K562 (cell line): ENCODE results near the gene ZNF672. TPM values are rescaled to one million over a fixed set of nuclear protein-coding genes. Genes with fewer than 3 reads are reported as not detected.
A peak's percentile ranks its signal among the peaks of the same experiment; 100 is the strongest.

Source experiments
- ATAC-seq: fragments of 200-7000 bp; cut with Tn5 transposase; 3 replicates; pipeline ENCODE4 v1.9.1; 2020; ENCODE audit warnings: moderate library complexity
- BruUV-seq: library from RNA; stranded (reverse); fragments of 400-500 nt; replicated peaks from 2 replicates; lab custom pipeline; 2021; lab: Mats Ljungman, UMichigan
- CTCF ChIA-PET: fragments of 300-600 bp; formaldehyde crosslinking; extraction: SDS; loops from one replicate; lab custom pipeline; 2021; ENCODE audit warnings: low intra/inter-chr PET ratio; lab: Yijun Ruan, JAX
- POLR2A ChIA-PET: fragments of 300-600, 350-650 bp; sonication (Branson Sonifier 250); formaldehyde crosslinking; extraction: SDS; loops from one replicate; lab custom pipeline; 2021; ENCODE audit warnings: antibody characterized with exemption, inconsistent platforms; lab: Yijun Ruan, JAX
- DNase-seq, 4 experiments: peaks; one replicate each; pipeline versions ENCODE4 v3.0.0 to v3.0.0-alpha.2; 2011 to 2018; ENCODE audit warnings: low spot score in 3 of 4, mixed read lengths in 3 of 4; ENCODE audit errors: extremely low read depth in 1 of 4
- FAIRE-seq: peaks from 2 replicates; lab custom pipeline; 2011; peaks lifted over from hg19 to GRCh38; lab: Jason Lieb, UNC
- H2AFZ ChIP-seq: 2 replicates; pipeline ENCODE4 v1.6.0; 2011; ENCODE audit warnings: low read depth, low read length, control low read depth, inconsistent platforms
- H3K27ac ChIP-seq: fragments of 200-600 bp; 3 replicates; pipeline ENCODE4 v1.8.0; 2011; ENCODE audit warnings: low read depth, mild to moderate bottlenecking, control low read depth, inconsistent platforms, low read length, moderate library complexity, mixed read lengths; ENCODE audit errors: extremely low read depth
- H3K27me3 ChIP-seq, 2 experiments: fragments of 300-600 bp in 1 of 2; 2 replicates in 1 of 2; 3 replicates in 1 of 2; pipeline versions ENCODE4 v1.6.0 to v1.8.0; 2011; ENCODE audit warnings: inconsistent platforms in 2 of 2, low read length in 2 of 2, mild to moderate bottlenecking in 1 of 2, mixed read lengths in 1 of 2, moderate library complexity in 1 of 2; ENCODE audit not compliant: control insufficient read depth in 2 of 2, insufficient read depth in 2 of 2
- H3K36me3 ChIP-seq: fragments of 300-600 bp; 3 replicates; pipeline ENCODE4 v1.8.0; 2011; ENCODE audit warnings: mild to moderate bottlenecking, low read length, inconsistent platforms; ENCODE audit not compliant: control insufficient read depth, insufficient read depth
- H3K4me1 ChIP-seq, 2 experiments: fragments of 200-600 bp in 1 of 2; replicated peaks in 1 of 2; 2 replicates in 1 of 2; 3 replicates in 1 of 2; pipeline versions ENCODE4 v1.5.1 to v1.8.0; 2011; ENCODE audit warnings: inconsistent platforms in 2 of 2, low read length in 2 of 2, mild to moderate bottlenecking in 1 of 2, mixed read lengths in 1 of 2, moderate library complexity in 1 of 2; ENCODE audit not compliant: control insufficient read depth in 2 of 2, insufficient read depth in 2 of 2
- H3K4me2 ChIP-seq: 2 replicates; pipeline ENCODE4 v1.6.1; 2011; ENCODE audit warnings: low read length, control low read depth, inconsistent platforms, mixed read lengths; ENCODE audit not compliant: insufficient read depth
- H3K4me3 ChIP-seq: fragments of 200-600 bp; sonication (generic), shearing (Covaris generic); 2 replicates; pipeline ENCODE4 v1.5.1; 2016; ENCODE audit warnings: control low read depth, inconsistent platforms
- H3K79me2 ChIP-seq: fragments of 200-600 bp; 3 replicates; pipeline ENCODE4 v1.8.0; 2011; ENCODE audit warnings: low read length, inconsistent platforms; ENCODE audit not compliant: control insufficient read depth, insufficient read depth
- H3K9ac ChIP-seq, 2 experiments: 2 replicates each; pipeline versions ENCODE4 v1.6.0 to v1.6.1; 2011; ENCODE audit warnings: low read depth in 2 of 2, low read length in 2 of 2, control low read depth in 1 of 2, inconsistent platforms in 1 of 2, mild to moderate bottlenecking in 1 of 2, mixed read lengths in 1 of 2; ENCODE audit not compliant: insufficient read depth in 1 of 2
- H3K9me1 ChIP-seq: one replicate; pipeline ENCODE4 v1.6.0; 2011; ENCODE audit warnings: inconsistent platforms, mild to moderate bottlenecking, low read length, moderate library complexity; ENCODE audit not compliant: control insufficient read depth, insufficient read depth
- H3K9me3 ChIP-seq: replicated peaks from 2 replicates; pipeline ENCODE4 v1.5.1; 2011; ENCODE audit warnings: low read depth, low read length, inconsistent platforms; ENCODE audit not compliant: control insufficient read depth, insufficient read depth
- H4K20me1 ChIP-seq: replicated peaks from 2 replicates; pipeline ENCODE4 v1.6.1; 2011; ENCODE audit warnings: low read length, inconsistent platforms, mixed read lengths; ENCODE audit not compliant: control insufficient read depth, insufficient read depth
- ARID3A ChIP-seq: IDR thresholded peaks from 2 replicates; pipeline ENCODE4 v1.6.1; 2012; ENCODE audit warnings: low read depth, low read length, improper control_type of control experiment, borderline replicate concordance
- CTBP1 ChIP-seq: fragments of 450-650 bp; IDR thresholded peaks from 2 replicates; pipeline ENCODE4 v1.6.1; 2016; ENCODE audit warnings: borderline replicate concordance
- FOXK1 ChIP-seq: sonication (generic); formaldehyde crosslinking; IDR thresholded peaks from 2 replicates; pipeline ENCODE4 v1.8.0; 2022; ENCODE audit warnings: missing genetic modification reagents, mild to moderate bottlenecking, borderline replicate concordance
- KAT7 ChIP-seq: sonication (generic); formaldehyde crosslinking; IDR thresholded peaks from 2 replicates; pipeline ENCODE4 v1.8.0; 2022; ENCODE audit warnings: missing genetic modification reagents, mild to moderate bottlenecking, borderline replicate concordance
- MYBL2 ChIP-seq, 2 experiments: fragments of 450-650 bp in 1 of 2; sonication (generic) in 1 of 2; formaldehyde crosslinking in 1 of 2; IDR thresholded peaks; 2 replicates each; pipeline versions ENCODE4 v1.6.1 to v1.8.1; 2017 to 2022; ENCODE audit warnings: borderline replicate concordance in 1 of 2, inconsistent platforms in 1 of 2, low read depth in 1 of 2, mild to moderate bottlenecking in 1 of 2, missing genetic modification reagents in 1 of 2, moderate library complexity in 1 of 2
- MYNN ChIP-seq, 2 experiments: sonication (generic); formaldehyde crosslinking in 1 of 2; IDR thresholded peaks; 2 replicates each; pipeline versions ENCODE4 v1.5.0 to v1.6.1; 2016 to 2020; ENCODE audit warnings: antibody characterized with exemption in 1 of 2, missing genetic modification reagents in 1 of 2
- NEUROD1 ChIP-seq: fragments of 150-350 bp; IDR thresholded peaks from 2 replicates; pipeline ENCODE4 v1.6.1; 2014; ENCODE audit warnings: borderline replicate concordance, low read length, low read depth; ENCODE audit not compliant: partially characterized antibody
- NFRKB ChIP-seq: fragments of 450-650 bp; IDR thresholded peaks from 2 replicates; pipeline ENCODE4 v1.6.1; 2016; ENCODE audit warnings: low read depth
- RCOR1 ChIP-seq, 2 experiments: IDR thresholded peaks; 2 replicates each; pipeline ENCODE4 v1.6.1; 2012; ENCODE audit warnings: low read depth in 2 of 2, low read length in 2 of 2, borderline replicate concordance in 1 of 2, improper control_type of control experiment in 1 of 2
- SMAD4 ChIP-seq: fragments of 250-450 bp; sonication (Bioruptor Pico); conservative IDR thresholded peaks from 2 replicates; pipeline ENCODE4 v1.8.0; 2021; ENCODE audit warnings: inconsistent platforms, mild to moderate bottlenecking, moderate library complexity
- SMC3 ChIP-seq: conservative IDR thresholded peaks from 2 replicates; pipeline ENCODE4 v1.6.1; 2011; ENCODE audit warnings: low read depth, low read length, improper control_type of control experiment; ENCODE audit not compliant: insufficient read depth
- TBL1XR1 ChIP-seq, 2 experiments: IDR thresholded peaks; 2 replicates each; pipeline ENCODE4 v1.6.1; 2012; ENCODE audit warnings: improper control_type of control experiment in 2 of 2, low read length in 2 of 2, mild to moderate bottlenecking in 1 of 2
- ZNF384 ChIP-seq: IDR thresholded peaks from 2 replicates; pipeline ENCODE4 v1.6.1; 2012; ENCODE audit warnings: low read depth, low read length, improper control_type of control experiment
- ZNF507 ChIP-seq: conservative IDR thresholded peaks from 2 replicates; pipeline ENCODE4 v1.6.1; 2017; ENCODE audit warnings: missing genetic modification characterization, missing compliant biosample characterization
- WGBS: fragments of 100-300 bp; shearing (Covaris generic); methylation state at CpG from one replicate; pipeline ENCODE4 v1.1.6; 2016; ENCODE audit warnings: low coverage, mixed read lengths; ENCODE audit not compliant: insufficient coverage; ENCODE audit errors: missing lambda C conversion rate; 5-methylcytosine and 5-hydroxymethylcytosine counted together
- in situ Hi-C: fragments of 300-500 bp; cut with MboI; formaldehyde crosslinking; loops from 4 replicates; pipeline ENCODE4 v1.15.0; 2018; ENCODE audit warnings: inconsistent platforms, mixed read lengths
- intact Hi-C: fragments of 100-400 bp; cut with micrococcal nuclease; formaldehyde crosslinking; loops from 2 replicates; pipeline ENCODE4 v1.14.2; 2022
- polyA plus RNA-seq, 8 experiments: library from polyadenylated mRNA; depleted of rRNA in 4 of 8; stranded (reverse) in 5 of 8; unstranded in 3 of 8; fragments of >200 nt; fragmentation: Nextera tagmentation in 2 of 8; fragmentation: Illumina TruSeq in 1 of 8; extraction: Ambion mirVana in 2 of 8; extraction: Trizol in 1 of 8; gene quantifications; 2 replicates each; pipeline versions ENCODE4 v1.2.1 to v1.2.3, GENCODE V29; 2011 to 2014; ENCODE audit warnings: inconsistent platforms in 1 of 8, missing spikeins in 1 of 8
- total RNA-seq, 7 experiments: library from RNA; depleted of rRNA in 6 of 7; stranded (reverse); fragments of >200 nt in 6 of 7; fragmentation: Illumina TruSeq in 2 of 7; extraction: Trizol in 2 of 7; gene quantifications; 2 replicates each; pipeline versions ENCODE4 v1.2.1 to v1.2.3, GENCODE V29; 2011 to 2021; ENCODE audit warnings: low replicate concordance in 1 of 7
- TF ChIP-seq, protein P1 (sequence below), 2 experiments: IDR thresholded peaks in 1 of 2; conservative IDR thresholded peaks in 1 of 2; 2 replicates each; pipeline ENCODE4 v1.6.1; 2016; ENCODE audit warnings: low read depth in 2 of 2, mild to moderate bottlenecking in 1 of 2, missing compliant biosample characterization in 1 of 2, missing genetic modification characterization in 1 of 2, moderate library complexity in 1 of 2

ZNF672 gene
- total and polyA plus RNA-seq, 9 of the 15 experiments (the other 6 are each of a cell fraction or from before 2014, with no cell fraction given): 1.9 to 57.9 (median 24.1) TPM

- peaks cover 4% of the 10 kb centered on the region; the same call in 1 of the 2 replicates for H4K20me1 ChIP-seq
- no peaks in the 10 kb centered on the region for H3K9me1 ChIP-seq
- no peak overlapping the region for H3K4me2 ChIP-seq
- H2AFZ ChIP-seq: no peak overlapping the region
- no peak overlapping the region for H3K9ac ChIP-seq
- no peaks in the 10 kb centered on the region for H3K9me3 ChIP-seq
- BruUV-seq: no TSS peak
- peaks cover 6% of the 10 kb centered on the region; the same call in 1 of the 3 replicates for H3K36me3 ChIP-seq
- ATAC-seq: peak; percentile 95
- 40% methylated on average over 15 of the region's 15 CpGs for WGBS
- H3K4me1 ChIP-seq: peaks cover 11 to 15% of the 10 kb centered on the region in 2 experiments; a peak in 3 of 5 replicates
- POLR2A ChIA-PET: interaction anchor here (0.5 to 1.8 kb wide), 2 partner anchors 15 to 18 kb away, joined by 3 to 5 read pairs; no protein-coding TSS in a partner anchor
- no peak overlapping the region for H3K27ac ChIP-seq
- CTCF ChIA-PET: interaction anchor here (0.6 to 3.0 kb wide), 6 partner anchors 101 to 973 kb away, joined by 4 to 39 read pairs (median 6); no protein-coding TSS in a partner anchor
- peak; percentile 97 for FAIRE-seq
- H3K4me3 ChIP-seq: no peak overlapping the region
- H3K79me2 ChIP-seq: no peaks in the 10 kb centered on the region
- peak; percentile 70 to 77 (median 74) for DNase-seq
- intact Hi-C loops (loop anchor here (1.0 to 5.0 kb wide), 7 partner anchors 50 to 1126 kb away; partner anchors contain the start of gene LYPD8), in situ Hi-C loops (no loop called here)
- peaks cover 0 to 10% of the 10 kb centered on the region in 2 experiments; a peak in 2 of 5 replicates for H3K27me3 ChIP-seq
- TF ChIP-seq ARID3A (no peak), MYBL2 (IDR thresholded peaks at IDR 0.05; ENCODE audit: low read depth) (no peak), MYBL2 (CRISPR knock-in tag; IDR thresholded peaks at IDR 0.05; ENCODE audit: borderline replicate concordance) (no peak), SMAD4 (CRISPR knock-in tag) (no peak), ZNF507 (tag) (no peak), NFRKB (no peak), ZNF384 (no peak), KAT7 (CRISPR knock-in tag) (no peak), TBL1XR1 (IDR thresholded peaks at IDR 0.05; ENCODE audit: low read length in 2 of 2) (no peak), FOXK1 (0 out of 2 replicates have a peak, but pooled peaks have one; percentile 13), CTBP1 (peak; percentile 30; the same call in 1 of the 2 replicates), NEUROD1 (peak; percentile 23), MYNN (IDR thresholded peaks at IDR 0.05) (0 out of 2 replicates have a peak, but pooled peaks have one; percentile 53), MYNN (CRISPR knock-in tag; IDR thresholded peaks at IDR 0.05) (no peak), RCOR1 (IDR thresholded peaks at IDR 0.05; ENCODE audit: borderline replicate concordance in 1 of 2, low read depth in 2 of 2, low read length in 2 of 2) (peak in 1 of 2 experiments; percentile 25; a peak in 1 of 4 replicates), SMC3 (peak; percentile 91)
- TF ChIP-seq, protein P1, sequence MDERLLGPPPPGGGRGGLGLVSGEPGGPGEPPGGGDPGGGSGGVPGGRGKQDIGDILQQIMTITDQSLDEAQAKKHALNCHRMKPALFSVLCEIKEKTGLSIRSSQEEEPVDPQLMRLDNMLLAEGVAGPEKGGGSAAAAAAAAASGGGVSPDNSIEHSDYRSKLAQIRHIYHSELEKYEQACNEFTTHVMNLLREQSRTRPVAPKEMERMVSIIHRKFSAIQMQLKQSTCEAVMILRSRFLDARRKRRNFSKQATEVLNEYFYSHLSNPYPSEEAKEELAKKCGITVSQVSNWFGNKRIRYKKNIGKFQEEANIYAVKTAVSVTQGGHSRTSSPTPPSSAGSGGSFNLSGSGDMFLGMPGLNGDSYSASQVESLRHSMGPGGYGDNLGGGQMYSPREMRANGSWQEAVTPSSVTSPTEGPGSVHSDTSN (CRISPR knock-in tag; IDR thresholded peaks at IDR 0.05; ENCODE audit: low read depth): no peak
- TF ChIP-seq, protein P1 (tag; conservative IDR thresholded peaks at IDR 0.05; ENCODE audit: low read depth): no peak
Observed at GRCh38 chr1:248807067-248807737, 30.8 kb upstream of the ZNF672 start.
